ENCODE data around the gene FBXL15.

DNA sequence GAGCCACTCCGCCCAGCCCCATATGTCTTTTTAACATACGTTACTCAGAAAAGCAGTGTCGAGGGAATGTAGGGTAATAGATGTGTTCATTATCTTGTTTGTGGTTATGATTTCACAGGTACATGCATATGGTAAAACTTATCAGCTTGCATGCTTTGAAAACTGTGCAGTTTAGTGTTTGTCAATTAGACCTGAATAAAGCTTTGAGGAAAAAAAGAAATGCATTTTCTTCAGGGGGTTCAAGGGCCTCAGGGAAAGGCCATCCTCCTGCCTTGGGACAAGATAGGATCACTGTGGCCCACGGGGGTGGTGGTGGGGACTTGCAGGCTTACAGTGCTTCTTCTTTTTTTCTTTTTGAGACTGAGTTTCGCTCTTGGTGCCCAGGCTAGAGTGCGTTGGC, 46.7 kb downstream of the FBXL15 start:
- no peak for TF ChIP-seq CSDC2 (CRISPR knock-in tag; IDR thresholded peaks at IDR 0.05)
- TF ChIP-seq GLIS3 (CRISPR knock-in tag; IDR thresholded peaks at IDR 0.05), result no peak
- no peak for TF ChIP-seq RARB (CRISPR knock-in tag; IDR thresholded peaks at IDR 0.05)

All from SK-N-SH treated with all-trans-retinoic acid at 6 μM for 48 hours (cell line).